MCF 10A (cell line): ENCODE data around the gene TAOK2. TPM values are rescaled to one million over a fixed set of nuclear protein-coding genes. Genes with fewer than 3 reads are reported as not detected.

ENCODE experiments used
- BruUV-seq: library from RNA; stranded (reverse); fragments of 400-500 nt; replicated peaks from 2 replicates; lab custom pipeline; 2021; lab: Mats Ljungman, UMichigan
- CTCF ChIA-PET: fragments of 300-600 bp; sonication (Branson Sonifier 250); formaldehyde crosslinking; extraction: SDS; loops from one replicate; lab custom pipeline; 2021; ENCODE audit warnings: antibody characterized with exemption, inconsistent platforms; lab: Yijun Ruan, JAX
- POLR2A ChIA-PET: fragments of 300-600, 350-650 bp; sonication (Branson Sonifier 250); formaldehyde crosslinking; extraction: SDS; loops from one replicate; lab custom pipeline; 2020; ENCODE audit warnings: antibody characterized with exemption, inconsistent platforms; lab: Yijun Ruan, JAX
- DNase-seq: peaks from one replicate; pipeline ENCODE4 v3.0.0-alpha.2; 2018; ENCODE audit not compliant: unreplicated experiment
- H3K27ac Mint-ChIP-seq: one replicate; pipeline ENCODE4 v1.8.0; 2022; ENCODE audit warnings: mild to moderate bottlenecking, low read depth, mixed read lengths; ENCODE audit not compliant: unreplicated experiment
- H3K27me3 Mint-ChIP-seq: one replicate; pipeline ENCODE4 v1.8.0; 2022; ENCODE audit warnings: mixed read lengths; ENCODE audit not compliant: insufficient read depth, unreplicated experiment
- H3K36me3 Mint-ChIP-seq: one replicate; pipeline ENCODE4 v1.8.0; 2022; ENCODE audit warnings: mild to moderate bottlenecking, moderate library complexity, mixed read lengths; ENCODE audit not compliant: insufficient read depth, unreplicated experiment
- H3K4me1 Mint-ChIP-seq: one replicate; pipeline ENCODE4 v1.8.0; 2022; ENCODE audit warnings: mixed read lengths; ENCODE audit not compliant: insufficient read depth, unreplicated experiment
- H3K4me3 Mint-ChIP-seq: one replicate; pipeline ENCODE4 v1.8.0; 2022; ENCODE audit warnings: mild to moderate bottlenecking, moderate library complexity, mixed read lengths; ENCODE audit not compliant: unreplicated experiment
- H3K9me3 Mint-ChIP-seq: one replicate; pipeline ENCODE4 v1.8.0; 2022; ENCODE audit warnings: mixed read lengths; ENCODE audit not compliant: unreplicated experiment
- intact Hi-C: fragments of 100-400 bp; cut with micrococcal nuclease; formaldehyde crosslinking; loops from 2 replicates; pipeline ENCODE4 v1.14.1; 2022
- total RNA-seq: library from RNA; stranded (reverse); gene quantifications from 2 replicates; pipeline ENCODE4 v1.2.3, GENCODE V29; 2022
- TF ChIP-seq, protein P1 (sequence below): fragments of 200-600 bp; IDR thresholded peaks from one replicate; pipeline ENCODE4 v1.8.0; 2022; ENCODE audit warnings: antibody characterized with exemption, mild to moderate bottlenecking; ENCODE audit not compliant: unreplicated experiment

TAOK2 gene
- total RNA-seq, 1 experiment from 2014 or later, result 29.3 TPM

DNA sequence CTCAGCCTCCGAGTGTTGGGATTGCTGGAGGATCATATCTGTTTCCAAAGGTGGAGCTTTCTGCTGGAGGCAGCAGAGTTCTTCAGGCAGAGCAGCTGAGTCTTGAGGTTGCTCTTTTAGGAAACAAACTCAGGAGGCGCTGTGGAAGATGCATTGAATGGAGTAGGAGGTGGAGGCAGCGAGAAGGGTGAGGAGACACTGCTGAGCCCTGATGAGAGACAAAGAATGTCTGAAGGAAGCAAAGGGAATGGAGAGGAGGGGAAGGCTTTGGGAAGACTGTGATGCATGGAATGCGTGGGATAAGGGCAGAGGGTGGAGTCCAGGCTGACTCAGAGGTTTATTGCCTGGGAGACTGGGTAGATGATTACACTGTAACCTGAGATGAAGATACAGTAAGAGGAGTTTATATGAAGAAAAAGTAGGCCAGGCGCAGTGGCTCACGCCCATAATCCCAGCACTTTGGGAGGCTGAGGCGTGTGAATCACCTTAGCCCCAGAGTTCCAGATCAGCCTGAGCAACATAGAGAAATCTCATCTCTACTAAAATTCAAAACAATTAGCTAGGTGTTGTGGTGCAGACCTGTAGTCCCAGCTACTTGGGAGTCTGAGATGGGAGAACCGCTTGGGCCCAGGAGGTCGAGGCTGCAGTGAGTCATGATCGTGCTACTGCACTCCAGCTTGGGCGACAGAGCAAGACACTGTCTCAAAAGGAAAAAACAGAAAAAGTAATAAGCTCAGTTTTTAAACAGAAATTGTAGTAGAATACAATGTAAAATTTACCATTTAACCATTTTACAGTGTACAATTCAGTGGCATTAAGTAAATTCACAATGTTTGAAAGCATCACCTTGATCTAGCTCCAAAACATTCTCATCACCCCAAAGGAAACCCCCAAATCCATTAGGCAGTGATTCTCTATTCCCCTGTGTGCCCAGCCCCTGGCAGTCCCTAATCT lies 29.5 kb upstream of the TAOK2 start:
- POLR2A ChIA-PET, result interaction anchor here (0.6 to 5.3 kb wide), 21 partner anchors 8 to 991 kb away, joined by 3 to 54 read pairs (median 4); partner anchors contain the start of genes ASPHD1, HIRIP3, INO80E and KCTD13
- intact Hi-C loops, result loop anchor here (1.0 kb wide), 1 partner anchor 18 kb away; the partner anchor contains the start of gene KCTD13
- no peaks in the 10 kb centered on the region for H3K36me3 Mint-ChIP-seq

DNA sequence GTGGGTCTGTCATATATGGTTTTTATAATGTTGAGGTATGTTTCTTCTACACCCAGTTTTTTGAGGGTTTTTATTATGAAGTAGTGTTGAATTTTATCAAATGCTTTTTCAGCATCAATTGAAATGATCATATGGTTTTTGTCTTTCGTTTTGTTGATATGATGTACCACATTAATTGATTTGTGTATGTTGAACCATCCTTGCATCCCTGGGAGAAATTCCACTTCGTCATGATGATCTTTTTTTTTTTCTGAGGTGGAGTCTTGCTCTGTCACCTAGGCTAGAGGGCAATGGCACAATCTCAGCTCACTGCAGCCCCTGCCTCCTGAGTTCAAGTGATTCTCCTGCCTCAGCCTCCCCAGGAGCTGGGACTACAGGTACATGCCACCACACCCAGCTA lies 25.8 kb upstream of the TAOK2 start:
- Mint-ChIP-seq H3K27ac (no peak overlapping the region), H3K4me1 (peaks cover 8% of the 10 kb centered on the region), H3K4me3 (no peak overlapping the region), H3K9me3 (no peaks in the 10 kb centered on the region), H3K27me3 (no peaks in the 10 kb centered on the region), H3K36me3 (no peaks in the 10 kb centered on the region)
- POLR2A ChIA-PET, result interaction anchor here (0.6 to 0.7 kb wide), 2 partner anchors 8 to 13 kb away, joined by 3 read pairs; no protein-coding TSS in a partner anchor
- TF ChIP-seq, protein P1, sequence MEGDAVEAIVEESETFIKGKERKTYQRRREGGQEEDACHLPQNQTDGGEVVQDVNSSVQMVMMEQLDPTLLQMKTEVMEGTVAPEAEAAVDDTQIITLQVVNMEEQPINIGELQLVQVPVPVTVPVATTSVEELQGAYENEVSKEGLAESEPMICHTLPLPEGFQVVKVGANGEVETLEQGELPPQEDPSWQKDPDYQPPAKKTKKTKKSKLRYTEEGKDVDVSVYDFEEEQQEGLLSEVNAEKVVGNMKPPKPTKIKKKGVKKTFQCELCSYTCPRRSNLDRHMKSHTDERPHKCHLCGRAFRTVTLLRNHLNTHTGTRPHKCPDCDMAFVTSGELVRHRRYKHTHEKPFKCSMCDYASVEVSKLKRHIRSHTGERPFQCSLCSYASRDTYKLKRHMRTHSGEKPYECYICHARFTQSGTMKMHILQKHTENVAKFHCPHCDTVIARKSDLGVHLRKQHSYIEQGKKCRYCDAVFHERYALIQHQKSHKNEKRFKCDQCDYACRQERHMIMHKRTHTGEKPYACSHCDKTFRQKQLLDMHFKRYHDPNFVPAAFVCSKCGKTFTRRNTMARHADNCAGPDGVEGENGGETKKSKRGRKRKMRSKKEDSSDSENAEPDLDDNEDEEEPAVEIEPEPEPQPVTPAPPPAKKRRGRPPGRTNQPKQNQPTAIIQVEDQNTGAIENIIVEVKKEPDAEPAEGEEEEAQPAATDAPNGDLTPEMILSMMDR, result no peak
- CTCF ChIA-PET, result interaction anchor here (0.8 to 1.2 kb wide), 2 partner anchors 46 to 219 kb away, joined by 3 to 4 read pairs; no protein-coding TSS in a partner anchor
- BruUV-seq, result no TSS peak
- intact Hi-C loops, result no loop called here
- no peak for DNase-seq

More for the DNA sequence above, 29.5 kb upstream of the TAOK2 start:
- peak overlapping the region; percentile 65 for H3K27ac Mint-ChIP-seq
- TF ChIP-seq, protein P1, result no peak
- CTCF ChIA-PET, result interaction anchor here (0.5 to 3.8 kb wide), 17 partner anchors 13 to 1667 kb away, joined by 3 to 25 read pairs (median 3); partner anchors contain the start of genes C16orf92, MVP, PRRT2 and TMEM219
- peak overlapping the region; percentile 24 for H3K4me3 Mint-ChIP-seq
- no peaks in the 10 kb centered on the region for H3K27me3 Mint-ChIP-seq
- peaks cover 8% of the 10 kb centered on the region for H3K4me1 Mint-ChIP-seq
- no TSS peak for BruUV-seq
- peak; percentile 96 for DNase-seq
- H3K9me3 Mint-ChIP-seq, result no peaks in the 10 kb centered on the region

DNA sequence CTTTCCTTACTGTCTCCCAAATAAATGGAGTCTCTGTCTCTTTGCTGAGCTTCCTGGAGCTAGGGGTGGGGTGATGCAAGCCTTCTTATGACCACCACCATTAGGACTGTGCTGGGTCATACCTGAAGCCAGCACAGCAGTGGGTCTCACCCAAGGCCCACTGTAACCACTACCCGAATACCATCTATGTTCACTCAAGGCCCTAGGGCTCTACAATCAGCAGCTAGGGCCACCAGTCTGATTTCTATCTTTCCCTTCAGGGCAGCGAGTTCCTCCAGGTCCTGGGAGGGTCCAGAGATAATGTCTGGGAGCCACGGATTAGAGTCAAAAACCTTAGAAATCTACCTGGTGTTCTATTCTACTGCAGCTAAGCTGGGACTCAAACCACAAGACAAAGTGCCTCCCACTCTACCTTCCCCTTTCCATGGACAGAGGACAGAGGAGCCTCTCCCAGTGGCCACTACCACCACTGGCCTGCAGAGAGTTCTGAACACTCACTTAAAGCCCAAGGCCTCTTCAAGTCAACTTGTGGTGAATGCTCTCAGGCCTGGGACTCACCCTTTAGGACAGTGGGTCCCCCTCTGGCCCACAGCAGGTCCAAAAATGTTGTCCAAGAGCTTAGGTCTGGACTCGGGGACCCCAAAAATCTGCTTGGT lies 22.7 kb upstream of the TAOK2 start:
- Mint-ChIP-seq H3K27ac (no peak overlapping the region), H3K36me3 (no peaks in the 10 kb centered on the region), H3K9me3 (no peaks in the 10 kb centered on the region), H3K27me3 (no peaks in the 10 kb centered on the region), H3K4me3 (no peak overlapping the region), H3K4me1 (no peaks in the 10 kb centered on the region)
- ChIA-PET POLR2A (interaction anchor here (1.0 to 1.8 kb wide), 3 partner anchors 11 to 51 kb away, joined by 4 to 6 read pairs (median 4); partner anchors contain the start of gene TMEM219), CTCF (interaction anchor here (0.6 kb wide), 1 partner anchor 28 kb away, joined by 3 read pairs; no protein-coding TSS in a partner anchor)
- no TSS peak for BruUV-seq
- TF ChIP-seq, protein P1, result no peak
- intact Hi-C loops, result no loop called here
- no peak for DNase-seq
